WTC11 (cell line): Measurements from ENCODE around the gene G0S2. TPM values are rescaled to one million over a fixed set of nuclear protein-coding genes. Genes with fewer than 3 reads are reported as not detected.

Experiments
- ATAC-seq: fragments of 200-7000 bp; cut with Tn5 transposase; 2 replicates; pipeline ENCODE4 v1.10.0; 2021; ENCODE audit warnings: mild to moderate bottlenecking, moderate library complexity
- CTCF ChIA-PET: fragments of 300-600 bp; sonication (Branson Sonifier 250); formaldehyde crosslinking; loops from one replicate; lab custom pipeline; 2021; ENCODE audit warnings: antibody characterized with exemption; lab: Charles Lee
- POLR2A ChIA-PET: fragments of 350-600 bp; sonication (Branson Sonifier 250); formaldehyde crosslinking; loops from one replicate; lab custom pipeline; 2021; ENCODE audit warnings: antibody characterized with exemption; lab: Charles Lee
- DNase-seq: peaks from one replicate; pipeline ENCODE4 v3.0.0; 2021; ENCODE audit warnings: low spot score
- H3K27ac Mint-ChIP-seq: 2 replicates; pipeline ENCODE4 v1.8.0; 2021; ENCODE audit warnings: mixed read lengths
- H3K27me3 Mint-ChIP-seq: 2 replicates; pipeline ENCODE4 v1.8.0; 2021; ENCODE audit warnings: low read depth, mild to moderate bottlenecking, moderate library complexity, mixed read lengths
- H3K36me3 Mint-ChIP-seq: 2 replicates; pipeline ENCODE4 v1.8.0; 2021; ENCODE audit warnings: mixed read lengths
- H3K4me1 Mint-ChIP-seq: 2 replicates; pipeline ENCODE4 v1.8.0; 2022; ENCODE audit warnings: mixed read lengths
- H3K4me3 Mint-ChIP-seq: 2 replicates; pipeline ENCODE4 v1.8.0; 2021; ENCODE audit warnings: mild to moderate bottlenecking, moderate library complexity, mixed read lengths
- H3K9me3 Mint-ChIP-seq: 2 replicates; pipeline ENCODE4 v1.8.0; 2021; ENCODE audit warnings: mixed read lengths
- ATF2 ChIP-seq: sonication (generic); formaldehyde crosslinking; IDR thresholded peaks from 2 replicates; pipeline ENCODE4 v1.8.1; 2022; ENCODE audit warnings: low read depth, missing genetic modification reagents, borderline replicate concordance
- ATF3 ChIP-seq: sonication (generic); formaldehyde crosslinking; conservative IDR thresholded peaks from 2 replicates; pipeline ENCODE4 v1.8.1; 2022; ENCODE audit warnings: mild to moderate bottlenecking, missing genetic modification reagents
- CBFB ChIP-seq: sonication (generic); formaldehyde crosslinking; IDR thresholded peaks from 2 replicates; pipeline ENCODE4 v1.8.1; 2022; ENCODE audit warnings: mild to moderate bottlenecking, low read depth, missing genetic modification reagents
- CREB1 ChIP-seq: sonication (generic); formaldehyde crosslinking; IDR thresholded peaks from 2 replicates; pipeline ENCODE4 v1.8.0; 2023; ENCODE audit warnings: mild to moderate bottlenecking, missing genetic modification reagents
- CREM ChIP-seq: sonication (generic); formaldehyde crosslinking; IDR thresholded peaks from 2 replicates; pipeline ENCODE4 v1.8.1; 2022; ENCODE audit warnings: mild to moderate bottlenecking, missing genetic modification reagents, moderate library complexity
- EMX1 ChIP-seq: fragments of 250-450 bp; sonication (Bioruptor Pico); IDR thresholded peaks from 2 replicates; pipeline ENCODE4 v1.8.0; 2021; ENCODE audit warnings: mild to moderate bottlenecking
- GRHL2 ChIP-seq: fragments of 250-450 bp; sonication (Bioruptor Pico); IDR thresholded peaks from 2 replicates; pipeline ENCODE4 v1.8.0; 2022; ENCODE audit warnings: mild to moderate bottlenecking, moderate library complexity; ENCODE audit not compliant: insufficient replicate concordance, severe bottlenecking
- IRF2 ChIP-seq: sonication (generic); formaldehyde crosslinking; IDR thresholded peaks from 2 replicates; pipeline ENCODE4 v1.8.0; 2022; ENCODE audit warnings: low read depth, missing genetic modification reagents, borderline replicate concordance
- MLX ChIP-seq: sonication (generic); formaldehyde crosslinking; IDR thresholded peaks from 2 replicates; pipeline ENCODE4 v1.8.1; 2023; ENCODE audit warnings: mild to moderate bottlenecking, missing genetic modification reagents, moderate library complexity
- PRRX2 ChIP-seq: fragments of 250-450 bp; sonication (Bioruptor Pico); IDR thresholded peaks from 2 replicates; pipeline ENCODE4 v1.8.0; 2021; ENCODE audit warnings: mild to moderate bottlenecking
- TEAD1 ChIP-seq: sonication (generic); formaldehyde crosslinking; IDR thresholded peaks from 2 replicates; pipeline ENCODE4 v1.8.0; 2022; ENCODE audit warnings: mild to moderate bottlenecking, missing genetic modification reagents
- TEAD4 ChIP-seq: sonication (generic); formaldehyde crosslinking; IDR thresholded peaks from 2 replicates; pipeline ENCODE4 v1.8.0; 2022; ENCODE audit warnings: mild to moderate bottlenecking, missing genetic modification reagents
- ZBTB43 ChIP-seq: sonication (generic); formaldehyde crosslinking; IDR thresholded peaks from 2 replicates; pipeline ENCODE4 v1.8.1; 2023; ENCODE audit warnings: mild to moderate bottlenecking, missing genetic modification reagents
- ZNF138 ChIP-seq: sonication (generic); formaldehyde crosslinking; conservative IDR thresholded peaks from 2 replicates; pipeline ENCODE4 v1.8.1; 2022; ENCODE audit warnings: mild to moderate bottlenecking, moderate library complexity, missing genetic modification reagents
- ZNF219 ChIP-seq: sonication (generic); formaldehyde crosslinking; IDR thresholded peaks from 2 replicates; pipeline ENCODE4 v1.8.0; 2023; ENCODE audit warnings: missing genetic modification reagents, mild to moderate bottlenecking, borderline replicate concordance
- ZNF396 ChIP-seq: fragments of 250-450 bp; sonication (Bioruptor Pico); IDR thresholded peaks from 2 replicates; pipeline ENCODE4 v1.8.0; 2021; ENCODE audit warnings: mild to moderate bottlenecking, moderate library complexity, borderline replicate concordance
- ZNF423 ChIP-seq: fragments of 250-450 bp; sonication (Bioruptor Pico); IDR thresholded peaks from 2 replicates; pipeline ENCODE4 v2.1.2; 2022; ENCODE audit warnings: mild to moderate bottlenecking, moderate library complexity
- ZNF671 ChIP-seq: fragments of 250-450 bp; sonication (Bioruptor Pico); IDR thresholded peaks from 2 replicates; pipeline ENCODE4 v1.8.0; 2021; ENCODE audit warnings: mild to moderate bottlenecking
- total RNA-seq: library from RNA; stranded (reverse); gene quantifications from 3 replicates; pipeline ENCODE4 v1.2.3, GENCODE V29; 2021

Gene G0S2
- total RNA-seq, 1 experiment from 2014 or later: 0.81 TPM

GRCh38 chr1:209652121-209652735 is 23.0 kb upstream of the G0S2 start, which contains the start of gene LAMB3:
Gene LAMB3, minus strand, starts transcription at chr1:209652425. Its CDS starts 1,481 bp downstream, at chr1:209650944.
- CTCF ChIA-PET: interaction anchor here (0.5 to 3.7 kb wide), 18 partner anchors 9 to 487 kb away, joined by 3 to 17 read pairs (median 6); partner anchors contain the start of genes CAMK1G and G0S2
- ATAC-seq: no peak
- H3K27ac Mint-ChIP-seq: peak within 1 kb of the TSS; percentile 71; the same call in 1 of the 2 replicates
- no peak within 1 kb of the TSS for H3K4me3 Mint-ChIP-seq
- TF ChIP-seq PRRX2 (no peak), TEAD4 (CRISPR knock-in tag) (no peak)
- H3K36me3 Mint-ChIP-seq: no peaks in the 10 kb centered on the region
- no peak for DNase-seq
- H3K27me3 Mint-ChIP-seq: peaks cover 2% of the 10 kb centered on the region; the same call in 1 of the 2 replicates
- no peaks in the 10 kb centered on the region for H3K9me3 Mint-ChIP-seq
- POLR2A ChIA-PET: interaction anchor here (1.7 kb wide), 1 partner anchor 23 kb away, joined by 6 read pairs; the partner anchor contains the start of gene G0S2
- H3K4me1 Mint-ChIP-seq: peaks cover 24% of the 10 kb centered on the region

GRCh38 chr1:209652873-209653401 is 22.3 kb upstream of the G0S2 start:
- CTCF ChIA-PET: interaction anchor here (0.5 to 3.7 kb wide), 20 partner anchors 10 to 488 kb away, joined by 3 to 17 read pairs (median 6); partner anchors contain the start of genes CAMK1G and G0S2
- H3K27ac Mint-ChIP-seq: no peak overlapping the region
- DNase-seq: peak; percentile 72

GRCh38 chr1:209653915-209654351 is 21.3 kb upstream of the G0S2 start:
- CTCF ChIA-PET: interaction anchor here (0.6 to 3.7 kb wide), 11 partner anchors 20 to 105 kb away, joined by 3 to 17 read pairs (median 6); partner anchors contain the start of genes CAMK1G and G0S2
- TF ChIP-seq ZNF396 (CRISPR knock-in tag): no peak
- no peak for TF ChIP-seq ATF3
- TF ChIP-seq GRHL2 (CRISPR knock-in tag): no peak
- TF ChIP-seq CREM (CRISPR knock-in tag): no peak
- no peak for TF ChIP-seq MLX (CRISPR knock-in tag)
- no peak for TF ChIP-seq TEAD1 (CRISPR knock-in tag)
- TF ChIP-seq ZNF671 (CRISPR knock-in tag): no peak
- TF ChIP-seq ZBTB43: no peak
- TF ChIP-seq CREB1 (CRISPR knock-in tag): no peak
- no peak for TF ChIP-seq ZNF138 (CRISPR knock-in tag)
- no peak for TF ChIP-seq CBFB (CRISPR knock-in tag)
- TF ChIP-seq ATF2 (CRISPR knock-in tag): no peak
- TF ChIP-seq EMX1 (CRISPR knock-in tag): no peak
- no peak for TF ChIP-seq ZNF219 (CRISPR knock-in tag)
- Mint-ChIP-seq H3K27ac (no peak overlapping the region), H3K27me3 (no peaks in the 10 kb centered on the region), H3K4me3 (no peak overlapping the region), H3K9me3 (no peaks in the 10 kb centered on the region), H3K36me3 (no peaks in the 10 kb centered on the region), H3K4me1 (peaks cover 28% of the 10 kb centered on the region)
- ATAC-seq: no peak
- POLR2A ChIA-PET: interaction anchor here (1.7 kb wide), 1 partner anchor 21 kb away, joined by 6 read pairs; the partner anchor contains the start of gene G0S2
- DNase-seq: no peak

More at GRCh38 chr1:209652873-209653401, 22.3 kb upstream of the G0S2 start:
- POLR2A ChIA-PET: interaction anchor here (1.7 kb wide), 1 partner anchor 22 kb away, joined by 6 read pairs; the partner anchor contains the start of gene G0S2
- H3K4me1 Mint-ChIP-seq: peaks cover 24% of the 10 kb centered on the region
- no peaks in the 10 kb centered on the region for H3K27me3 Mint-ChIP-seq
- peak; percentile 99 for ATAC-seq
- no peaks in the 10 kb centered on the region for H3K36me3 Mint-ChIP-seq
- no peaks in the 10 kb centered on the region for H3K9me3 Mint-ChIP-seq
- TF ChIP-seq PRRX2 (no peak), IRF2 (CRISPR knock-in tag) (no peak), ZNF423 (peak; percentile 77), ZBTB43 (no peak), ZNF396 (CRISPR knock-in tag) (no peak)
- no peak overlapping the region for H3K4me3 Mint-ChIP-seq
